K562 (cell line): ENCODE data around the gene P4HB. TPM values are rescaled to one million over a fixed set of nuclear protein-coding genes. Genes with fewer than 3 reads are reported as not detected.

Experiments used
- AFF4 ChIP-seq: sonication (generic); formaldehyde crosslinking; IDR thresholded peaks from 2 replicates; pipeline ENCODE4 v1.8.0; 2023; ENCODE audit warnings: mild to moderate bottlenecking, missing genetic modification reagents
- BRF1 ChIP-seq: IDR thresholded peaks from 3 replicates; pipeline ENCODE4 v1.6.1; 2011; ENCODE audit warnings: borderline replicate concordance, mild to moderate bottlenecking; ENCODE audit not compliant: insufficient read length; ENCODE audit errors: extremely low read depth
- E2F5 ChIP-seq: sonication (generic); formaldehyde crosslinking; IDR thresholded peaks from 2 replicates; pipeline ENCODE4 v1.8.0; 2022; ENCODE audit warnings: mild to moderate bottlenecking, missing genetic modification reagents
- MEF2D ChIP-seq: conservative IDR thresholded peaks from 2 replicates; pipeline ENCODE4 v1.6.1; 2016; ENCODE audit warnings: low read depth, missing genetic modification characterization, missing compliant biosample characterization
- MNT ChIP-seq, 2 experiments: fragments of 450-650 bp; conservative IDR thresholded peaks; 2 replicates each; pipeline ENCODE4 v1.6.1; 2017; ENCODE audit warnings: mild to moderate bottlenecking in 2 of 2, moderate library complexity in 2 of 2
- NR2C1 ChIP-seq, 2 experiments: fragments of 450-650 bp; IDR thresholded peaks; 2 replicates each; pipeline ENCODE4 v1.6.1; 2017; ENCODE audit warnings: mild to moderate bottlenecking in 2 of 2, antibody characterized with exemption in 1 of 2, inconsistent platforms in 1 of 2, missing compliant biosample characterization in 1 of 2, missing genetic modification characterization in 1 of 2
- PHF20 ChIP-seq: fragments of 450-650 bp; IDR thresholded peaks from 2 replicates; pipeline ENCODE4 v1.6.1; 2018; ENCODE audit not compliant: partially characterized antibody
- PML ChIP-seq: IDR thresholded peaks from 2 replicates; pipeline ENCODE4 v1.6.1; 2012; ENCODE audit warnings: low read length, inconsistent platforms
- POLR3A ChIP-seq: IDR thresholded peaks from 2 replicates; pipeline ENCODE4 v1.6.1; 2011; ENCODE audit warnings: borderline replicate concordance, mild to moderate bottlenecking, moderate library complexity; ENCODE audit not compliant: insufficient read length, insufficient read depth; ENCODE audit errors: extremely low read depth
- RBM14 ChIP-seq: fragments of 200-400 bp; formaldehyde crosslinking; IDR thresholded peaks from 2 replicates; pipeline ENCODE4 v1.6.1; 2018; ENCODE audit warnings: low read depth, mild to moderate bottlenecking, low read length, moderate library complexity, borderline replicate concordance; ENCODE audit not compliant: insufficient read depth
- TFAM ChIP-seq: fragments of 250-450 bp; sonication (Bioruptor Pico); conservative IDR thresholded peaks from 2 replicates; pipeline ENCODE4 v1.5.0; 2021; ENCODE audit warnings: mild to moderate bottlenecking, moderate library complexity
- USF2 ChIP-seq: sonication (generic); formaldehyde crosslinking; IDR thresholded peaks from 2 replicates; pipeline ENCODE4 v1.5.0; 2020; ENCODE audit warnings: missing genetic modification reagents
- ZBTB33 ChIP-seq: sonication (generic); formaldehyde crosslinking; IDR thresholded peaks from 2 replicates; pipeline ENCODE4 v1.8.1; 2023; ENCODE audit warnings: mild to moderate bottlenecking, missing genetic modification reagents
- ZSCAN29 ChIP-seq: fragments of 450-650 bp; IDR thresholded peaks from 2 replicates; pipeline ENCODE4 v1.6.1; 2017
- polyA plus RNA-seq, 8 experiments: library from polyadenylated mRNA; depleted of rRNA in 4 of 8; stranded (reverse) in 5 of 8; unstranded in 3 of 8; fragments of >200 nt; fragmentation: Nextera tagmentation in 2 of 8; fragmentation: Illumina TruSeq in 1 of 8; extraction: Ambion mirVana in 2 of 8; extraction: Trizol in 1 of 8; gene quantifications; 2 replicates each; pipeline versions ENCODE4 v1.2.1 to v1.2.3, GENCODE V29; 2011 to 2014; ENCODE audit warnings: inconsistent platforms in 1 of 8, missing spikeins in 1 of 8
- total RNA-seq, 7 experiments: library from RNA; depleted of rRNA in 6 of 7; stranded (reverse); fragments of >200 nt in 6 of 7; fragmentation: Illumina TruSeq in 2 of 7; extraction: Trizol in 2 of 7; gene quantifications; 2 replicates each; pipeline versions ENCODE4 v1.2.1 to v1.2.3, GENCODE V29; 2011 to 2021; ENCODE audit warnings: low replicate concordance in 1 of 7
- TF ChIP-seq, protein P1 (sequence below): sonication (generic); formaldehyde crosslinking; IDR thresholded peaks from 2 replicates; pipeline ENCODE4 v1.8.0; 2023; ENCODE audit warnings: mild to moderate bottlenecking, missing genetic modification reagents

The P4HB gene
- total and polyA plus RNA-seq, 9 of the 15 experiments (the other 6 are each of a cell fraction or from before 2014, with no cell fraction given) = 4.4 to 645 (median 325) TPM

DNA sequence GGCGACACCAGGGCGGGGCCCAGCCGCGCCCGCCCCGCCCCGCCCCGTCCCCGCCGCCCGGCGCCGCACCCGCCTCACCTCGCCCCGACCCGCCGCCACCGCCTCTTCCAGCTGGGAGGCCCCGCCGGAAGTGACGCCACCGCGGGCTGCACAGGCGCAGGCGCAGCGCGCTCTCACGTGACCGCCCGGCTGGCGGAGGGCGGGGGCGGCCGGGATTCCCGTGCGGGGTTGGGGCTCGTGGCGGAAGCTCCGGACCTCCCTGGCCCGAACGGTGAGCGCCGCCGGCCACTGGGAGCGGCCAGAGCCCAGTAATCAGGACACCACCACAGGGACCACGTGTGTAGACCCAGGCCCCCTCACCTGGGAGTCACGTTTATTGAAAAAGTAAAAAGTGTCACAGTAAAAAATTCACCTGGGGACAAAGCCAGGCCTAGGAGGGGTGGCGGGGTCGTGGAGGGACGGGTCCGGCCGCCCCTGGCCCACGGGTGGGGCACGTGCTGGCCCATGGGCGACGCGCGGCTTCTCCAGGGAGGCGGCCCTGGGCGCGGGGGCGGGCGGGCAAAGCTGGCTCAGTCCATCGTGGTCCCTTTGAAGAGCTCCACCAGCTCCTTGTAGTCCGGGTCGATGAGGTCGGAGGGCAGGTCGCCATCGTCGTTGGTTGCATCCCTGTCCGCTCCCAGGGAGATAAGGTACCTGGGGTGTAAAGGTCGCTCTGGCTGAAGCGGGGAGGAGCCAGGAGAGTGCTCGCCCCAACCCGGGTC, 27.0 kb downstream of the P4HB start, which contains the start of gene MCRIP1 (continued):
- peak; percentile 94 for TF ChIP-seq USF2 (CRISPR knock-in tag)
- TF ChIP-seq PML = 0 out of 2 replicates have a peak, but pooled peaks have one; percentile 44
- peak; percentile 89 for TF ChIP-seq E2F5 (CRISPR knock-in tag)
- TF ChIP-seq NR2C1 (IDR thresholded peaks at IDR 0.05) = peak; percentile 74
- peak; percentile 78 for TF ChIP-seq NR2C1 (tag; IDR thresholded peaks at IDR 0.05)
- TF ChIP-seq, protein P1, sequence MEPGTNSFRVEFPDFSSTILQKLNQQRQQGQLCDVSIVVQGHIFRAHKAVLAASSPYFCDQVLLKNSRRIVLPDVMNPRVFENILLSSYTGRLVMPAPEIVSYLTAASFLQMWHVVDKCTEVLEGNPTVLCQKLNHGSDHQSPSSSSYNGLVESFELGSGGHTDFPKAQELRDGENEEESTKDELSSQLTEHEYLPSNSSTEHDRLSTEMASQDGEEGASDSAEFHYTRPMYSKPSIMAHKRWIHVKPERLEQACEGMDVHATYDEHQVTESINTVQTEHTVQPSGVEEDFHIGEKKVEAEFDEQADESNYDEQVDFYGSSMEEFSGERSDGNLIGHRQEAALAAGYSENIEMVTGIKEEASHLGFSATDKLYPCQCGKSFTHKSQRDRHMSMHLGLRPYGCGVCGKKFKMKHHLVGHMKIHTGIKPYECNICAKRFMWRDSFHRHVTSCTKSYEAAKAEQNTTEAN (CRISPR knock-in tag) = 0 out of 2 replicates have a peak, but pooled peaks have one; percentile 24
- peak; percentile 92 to 95 for TF ChIP-seq MNT (conservative IDR thresholded peaks at IDR 0.05)
- TF ChIP-seq AFF4 (CRISPR knock-in tag) = peak; percentile 52; the same call in 1 of the 2 replicates
- peak; percentile 61 for TF ChIP-seq PHF20
- TF ChIP-seq BRF1 = no peak
- TF ChIP-seq RBM14 = no peak
- no peak for TF ChIP-seq ZSCAN29
- TF ChIP-seq POLR3A = no peak
- no peak; the same call in 1 of the 2 replicates for TF ChIP-seq ZBTB33 (CRISPR knock-in tag)
- no peak for TF ChIP-seq MEF2D (tag)
- TF ChIP-seq TFAM = no peak
